Measurements from ENCODE around the gene AGO3.
A peak's percentile ranks its signal among the peaks of the same experiment; 100 is the strongest.

The AGO3 gene

DNA sequence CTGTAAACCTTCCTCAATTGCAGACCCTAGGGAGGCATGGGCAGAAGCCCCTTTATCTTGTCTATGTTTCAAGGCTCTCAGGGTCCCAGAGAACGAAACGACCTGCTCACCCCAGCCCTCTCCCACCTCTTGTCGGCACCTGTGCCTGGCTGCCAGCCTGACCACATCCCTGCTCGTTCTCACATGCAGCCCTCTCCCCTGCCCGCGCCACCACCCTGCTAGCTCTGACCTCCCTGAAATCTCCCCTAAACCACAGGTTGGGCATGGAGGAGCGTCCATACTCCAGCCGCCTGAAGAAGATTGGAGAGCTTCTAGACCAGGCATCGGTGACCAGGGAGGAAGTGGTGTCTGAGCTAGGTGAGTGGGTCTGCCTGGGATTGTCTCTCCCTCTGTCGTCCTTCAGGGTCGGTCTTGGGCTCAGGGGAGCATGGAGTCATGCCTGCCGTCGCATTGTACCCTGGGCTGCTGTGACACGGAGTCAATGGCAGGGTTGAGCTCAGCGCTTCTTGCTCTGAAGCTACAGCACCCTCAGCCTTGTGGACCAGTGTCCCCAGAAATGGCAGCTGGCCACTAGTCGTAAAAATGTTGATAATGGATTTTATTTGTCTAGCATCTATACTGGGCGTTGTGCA lies 161.4 kb downstream of the AGO3 start:
- TF ChIP-seq, protein P1, sequence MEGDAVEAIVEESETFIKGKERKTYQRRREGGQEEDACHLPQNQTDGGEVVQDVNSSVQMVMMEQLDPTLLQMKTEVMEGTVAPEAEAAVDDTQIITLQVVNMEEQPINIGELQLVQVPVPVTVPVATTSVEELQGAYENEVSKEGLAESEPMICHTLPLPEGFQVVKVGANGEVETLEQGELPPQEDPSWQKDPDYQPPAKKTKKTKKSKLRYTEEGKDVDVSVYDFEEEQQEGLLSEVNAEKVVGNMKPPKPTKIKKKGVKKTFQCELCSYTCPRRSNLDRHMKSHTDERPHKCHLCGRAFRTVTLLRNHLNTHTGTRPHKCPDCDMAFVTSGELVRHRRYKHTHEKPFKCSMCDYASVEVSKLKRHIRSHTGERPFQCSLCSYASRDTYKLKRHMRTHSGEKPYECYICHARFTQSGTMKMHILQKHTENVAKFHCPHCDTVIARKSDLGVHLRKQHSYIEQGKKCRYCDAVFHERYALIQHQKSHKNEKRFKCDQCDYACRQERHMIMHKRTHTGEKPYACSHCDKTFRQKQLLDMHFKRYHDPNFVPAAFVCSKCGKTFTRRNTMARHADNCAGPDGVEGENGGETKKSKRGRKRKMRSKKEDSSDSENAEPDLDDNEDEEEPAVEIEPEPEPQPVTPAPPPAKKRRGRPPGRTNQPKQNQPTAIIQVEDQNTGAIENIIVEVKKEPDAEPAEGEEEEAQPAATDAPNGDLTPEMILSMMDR (conservative IDR thresholded peaks at IDR 0.05; ENCODE audit: control insufficient read depth, insufficient read depth, low read depth, low read length) = no peak
- H3K4me3 ChIP-seq (ENCODE audit: control insufficient read depth, low read depth, low read length) = no peak overlapping the region
- DNase-seq (ENCODE audit: low read depth) = no peak

- no peak overlapping the region for H3K4me3 ChIP-seq (ENCODE audit: control insufficient read depth, low read depth, low read length)
- no peak for DNase-seq (ENCODE audit: low read depth)
- TF ChIP-seq, protein P1 (conservative IDR thresholded peaks at IDR 0.05; ENCODE audit: control insufficient read depth, insufficient read depth, low read depth, low read length) = no peak
Observed at GRCh38 chr1:36092798-36093185, 161.9 kb downstream of the AGO3 start.

- no peak for DNase-seq (ENCODE audit: low read depth)
- TF ChIP-seq, protein P1 (conservative IDR thresholded peaks at IDR 0.05; ENCODE audit: control insufficient read depth, insufficient read depth, low read depth, low read length) = no peak
Observed at GRCh38 chr1:36093226-36093625, 162.3 kb downstream of the AGO3 start.

GRCh38 chr1:36093929-36094328 lies 163.0 kb downstream of the AGO3 start:
- no peak overlapping the region for H3K4me3 ChIP-seq (ENCODE audit: control insufficient read depth, low read depth, low read length)
- no peak for DNase-seq (ENCODE audit: low read depth)
- TF ChIP-seq, protein P1 (conservative IDR thresholded peaks at IDR 0.05; ENCODE audit: control insufficient read depth, insufficient read depth, low read depth, low read length) = no peak

More at GRCh38 chr1:36093226-36093625, 162.3 kb downstream of the AGO3 start:
- H3K4me3 ChIP-seq (ENCODE audit: control insufficient read depth, low read depth, low read length) = no peak overlapping the region

- peak; percentile 74 for DNase-seq (ENCODE audit: low read depth)
- no peak overlapping the region for H3K4me3 ChIP-seq (ENCODE audit: control insufficient read depth, low read depth, low read length)
- TF ChIP-seq, protein P1 (conservative IDR thresholded peaks at IDR 0.05; ENCODE audit: control insufficient read depth, insufficient read depth, low read depth, low read length) = no peak
Observed at GRCh38 chr1:36094621-36095061, 163.7 kb downstream of the AGO3 start.

GRCh38 chr1:36095760-36096405 lies 165.0 kb downstream of the AGO3 start:
- TF ChIP-seq, protein P1 (conservative IDR thresholded peaks at IDR 0.05; ENCODE audit: control insufficient read depth, insufficient read depth, low read depth, low read length) = no peak
- H3K4me3 ChIP-seq (ENCODE audit: control insufficient read depth, low read depth, low read length) = no peak overlapping the region
- DNase-seq (ENCODE audit: low read depth) = peak; percentile 26
